ENCODE results near the gene NDUFAF2. TPM values are rescaled to one million over a fixed set of nuclear protein-coding genes. Genes with fewer than 3 reads are reported as not detected.

Gene NDUFAF2
- total RNA-seq, 3 donors from 2014 or later (not counting 1 experiment from before 2014, with no cell fraction given) = 5.6 to 7.6 (median 7.0) TPM

GRCh38 chr5:61177070-61177469 is 232.1 kb downstream of the NDUFAF2 start:
- DNase-seq (no peak), ATAC-seq (no peak)
- TF ChIP-seq, protein P1, sequence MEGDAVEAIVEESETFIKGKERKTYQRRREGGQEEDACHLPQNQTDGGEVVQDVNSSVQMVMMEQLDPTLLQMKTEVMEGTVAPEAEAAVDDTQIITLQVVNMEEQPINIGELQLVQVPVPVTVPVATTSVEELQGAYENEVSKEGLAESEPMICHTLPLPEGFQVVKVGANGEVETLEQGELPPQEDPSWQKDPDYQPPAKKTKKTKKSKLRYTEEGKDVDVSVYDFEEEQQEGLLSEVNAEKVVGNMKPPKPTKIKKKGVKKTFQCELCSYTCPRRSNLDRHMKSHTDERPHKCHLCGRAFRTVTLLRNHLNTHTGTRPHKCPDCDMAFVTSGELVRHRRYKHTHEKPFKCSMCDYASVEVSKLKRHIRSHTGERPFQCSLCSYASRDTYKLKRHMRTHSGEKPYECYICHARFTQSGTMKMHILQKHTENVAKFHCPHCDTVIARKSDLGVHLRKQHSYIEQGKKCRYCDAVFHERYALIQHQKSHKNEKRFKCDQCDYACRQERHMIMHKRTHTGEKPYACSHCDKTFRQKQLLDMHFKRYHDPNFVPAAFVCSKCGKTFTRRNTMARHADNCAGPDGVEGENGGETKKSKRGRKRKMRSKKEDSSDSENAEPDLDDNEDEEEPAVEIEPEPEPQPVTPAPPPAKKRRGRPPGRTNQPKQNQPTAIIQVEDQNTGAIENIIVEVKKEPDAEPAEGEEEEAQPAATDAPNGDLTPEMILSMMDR (IDR thresholded peaks at IDR 0.05) = no peak
- Histone ChIP-seq H3K4me3 (ENCODE audit: low read length) (no peak overlapping the region), H3K36me3 (ENCODE audit: control insufficient read depth, insufficient read depth, low read length) (no peaks in the 10 kb centered on the region), H3K27ac (ENCODE audit: low read length) (no peak overlapping the region), H3K27me3 (ENCODE audit: control insufficient read depth, insufficient read depth, low read length) (no peaks in the 10 kb centered on the region), H3K4me1 (ENCODE audit: control insufficient read depth, insufficient read depth, low read length) (no peaks in the 10 kb centered on the region), H3K9me3 (ENCODE audit: control insufficient read depth, insufficient read depth, low read length) (no peaks in the 10 kb centered on the region)
- Mint-ChIP-seq H3K27ac (no peak overlapping the region), H3K4me3 (no peak overlapping the region), H3K36me3 (no peaks in the 10 kb centered on the region), H3K27me3 (ENCODE audit: low read depth in 2 of 2) (peaks cover 4 to 13% of the 10 kb centered on the region in 2 donors), H3K4me1 (peaks cover 7 to 12% of the 10 kb centered on the region in 2 donors), H3K9me3 (no peaks in the 10 kb centered on the region)
- intact Hi-C loops (cut with micrococcal nuclease) = no loop called here
- WGBS (ENCODE audit: insufficient coverage) = 91% methylated on average over 3 of the region's 3 CpGs

- no peaks in the 10 kb centered on the region for H3K9me3 Mint-ChIP-seq
- H3K27me3 ChIP-seq (ENCODE audit: control insufficient read depth, insufficient read depth, low read length) = no peaks in the 10 kb centered on the region
- TF ChIP-seq, protein P1 (IDR thresholded peaks at IDR 0.05) = no peak
- H3K4me1 Mint-ChIP-seq = peaks cover 7 to 18% of the 10 kb centered on the region in 2 donors
- DNase-seq (no peak), ATAC-seq (no peak)
- no peaks in the 10 kb centered on the region for H3K9me3 ChIP-seq (ENCODE audit: control insufficient read depth, insufficient read depth, low read length)
- no peak overlapping the region for H3K27ac ChIP-seq (ENCODE audit: low read length)
- no peaks in the 10 kb centered on the region for H3K36me3 ChIP-seq (ENCODE audit: control insufficient read depth, insufficient read depth, low read length)
- H3K27ac Mint-ChIP-seq = no peak overlapping the region
- 73% methylated on average over 7 of the region's 7 CpGs for WGBS (ENCODE audit: insufficient coverage)
- intact Hi-C loops (cut with micrococcal nuclease) = no loop called here
- H3K4me1 ChIP-seq (ENCODE audit: control insufficient read depth, insufficient read depth, low read length) = no peaks in the 10 kb centered on the region
- peaks cover 4 to 13% of the 10 kb centered on the region in 2 donors for H3K27me3 Mint-ChIP-seq (ENCODE audit: low read depth in 2 of 2)
- H3K4me3 ChIP-seq (ENCODE audit: low read length) = no peak overlapping the region
- H3K4me3 Mint-ChIP-seq = no peak overlapping the region
- H3K36me3 Mint-ChIP-seq = no peaks in the 10 kb centered on the region
Observed at GRCh38 chr5:61177716-61178115, 232.7 kb downstream of the NDUFAF2 start.

GRCh38 chr5:61178702-61179101 is 233.7 kb downstream of the NDUFAF2 start:
- peaks cover 4 to 13% of the 10 kb centered on the region in 2 donors for H3K27me3 Mint-ChIP-seq (ENCODE audit: low read depth in 2 of 2)
- DNase-seq (no peak), ATAC-seq (no peak)
- Histone ChIP-seq H3K27ac (ENCODE audit: low read length) (no peak overlapping the region), H3K4me1 (ENCODE audit: control insufficient read depth, insufficient read depth, low read length) (no peaks in the 10 kb centered on the region), H3K36me3 (ENCODE audit: control insufficient read depth, insufficient read depth, low read length) (no peaks in the 10 kb centered on the region), H3K9me3 (ENCODE audit: control insufficient read depth, insufficient read depth, low read length) (no peaks in the 10 kb centered on the region), H3K27me3 (ENCODE audit: control insufficient read depth, insufficient read depth, low read length) (no peaks in the 10 kb centered on the region), H3K4me3 (ENCODE audit: low read length) (no peak overlapping the region)
- H3K9me3 Mint-ChIP-seq = no peaks in the 10 kb centered on the region
- 100% methylated on average over 1 of the region's 4 CpGs for WGBS (ENCODE audit: insufficient coverage)
- H3K4me1 Mint-ChIP-seq = peaks cover 7 to 18% of the 10 kb centered on the region in 2 donors
- TF ChIP-seq, protein P1 (IDR thresholded peaks at IDR 0.05) = no peak
- intact Hi-C loops (cut with micrococcal nuclease) = no loop called here
- H3K36me3 Mint-ChIP-seq = no peaks in the 10 kb centered on the region
- no peak overlapping the region for H3K4me3 Mint-ChIP-seq
- no peak overlapping the region for H3K27ac Mint-ChIP-seq

- H3K9me3 Mint-ChIP-seq = no peaks in the 10 kb centered on the region
- 45% methylated on average over 1 of the region's 2 CpGs for WGBS (ENCODE audit: insufficient coverage)
- TF ChIP-seq, protein P1 (IDR thresholded peaks at IDR 0.05) = no peak
- no peaks in the 10 kb centered on the region for H3K36me3 Mint-ChIP-seq
- no peak overlapping the region for H3K27ac Mint-ChIP-seq
- no peaks in the 10 kb centered on the region for H3K36me3 ChIP-seq (ENCODE audit: control insufficient read depth, insufficient read depth, low read length)
- H3K27ac ChIP-seq (ENCODE audit: low read length) = no peak overlapping the region
- H3K4me3 Mint-ChIP-seq = peak overlapping the region; percentile 57
- peaks cover 7 to 18% of the 10 kb centered on the region in 2 donors for H3K4me1 Mint-ChIP-seq
- H3K27me3 Mint-ChIP-seq (ENCODE audit: low read depth in 2 of 2) = peaks cover 4 to 13% of the 10 kb centered on the region in 2 donors
- H3K4me1 ChIP-seq (ENCODE audit: control insufficient read depth, insufficient read depth, low read length) = no peaks in the 10 kb centered on the region
- DNase-seq = no peak
- intact Hi-C loops (cut with micrococcal nuclease) = no loop called here
- H3K27me3 ChIP-seq (ENCODE audit: control insufficient read depth, insufficient read depth, low read length) = no peaks in the 10 kb centered on the region
- peak overlapping the region; percentile 13 for H3K4me3 ChIP-seq (ENCODE audit: low read length)
- ATAC-seq = no peak
- no peaks in the 10 kb centered on the region for H3K9me3 ChIP-seq (ENCODE audit: control insufficient read depth, insufficient read depth, low read length)
Observed at GRCh38 chr5:61180886-61181285, 235.9 kb downstream of the NDUFAF2 start.

Measured in natural killer cell (primary cell).